ENCODE results near the gene ADGRL3.
"Not testable (repeated sequence)": the region's sequence is repeated elsewhere in the genome, so short reads cannot be mapped to it uniquely, and the experiment has no call there.

ADGRL3 gene

DNA sequence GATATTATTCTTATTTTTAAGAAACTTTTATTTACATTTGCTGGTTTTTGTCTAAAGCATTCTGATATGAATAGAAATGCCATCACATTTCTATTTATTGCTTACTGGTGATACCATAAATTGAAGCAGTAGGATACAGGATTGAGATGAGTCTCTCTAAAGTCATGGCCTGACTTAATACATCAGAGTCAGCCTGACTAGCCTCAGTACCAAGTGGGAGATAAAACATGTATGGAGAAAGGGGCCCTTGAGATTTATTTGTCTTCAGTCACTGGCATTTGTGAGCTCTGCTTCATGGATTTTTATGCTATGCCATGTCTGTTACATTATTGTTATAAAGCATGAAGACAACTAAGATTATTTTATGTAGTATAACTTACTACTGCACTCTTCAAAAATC, 465.5 kb downstream of the ADGRL3 start:
- no peak for DNase-seq

GRCh38 chr4:61666244-61666643, 466.1 kb downstream of the ADGRL3 start:
- no peak for DNase-seq

- DNase-seq: no peak
Measured at GRCh38 chr4:61671599-61671998, 471.5 kb downstream of the ADGRL3 start.

- DNase-seq: no peak
Measured at GRCh38 chr4:61675464-61675863, 475.3 kb downstream of the ADGRL3 start.

DNA sequence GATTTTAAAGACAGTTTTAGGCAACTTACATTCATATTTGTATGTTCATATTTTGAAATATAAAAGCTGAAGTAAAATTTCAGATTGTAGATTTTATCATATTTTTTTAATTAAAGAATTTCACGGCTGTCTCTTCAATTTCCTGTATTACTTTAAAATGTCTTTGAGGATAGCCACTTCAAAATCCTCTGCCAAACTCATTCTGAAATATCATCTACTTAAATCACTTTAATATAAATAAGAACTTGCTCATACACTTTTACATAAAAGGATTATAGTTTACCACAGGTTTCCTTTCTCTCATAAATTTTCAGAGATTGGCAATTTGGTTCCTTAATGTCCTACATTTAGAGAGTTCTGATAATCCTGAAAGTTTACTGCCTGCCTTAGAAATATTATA, 478.2 kb downstream of the ADGRL3 start:
- DNase-seq: no peak

- DNase-seq: no peak
Measured at GRCh38 chr4:61693520-61693919, 493.4 kb downstream of the ADGRL3 start.

- no peak for DNase-seq
Measured at GRCh38 chr4:61714387-61714911, 514.3 kb downstream of the ADGRL3 start.

DNA sequence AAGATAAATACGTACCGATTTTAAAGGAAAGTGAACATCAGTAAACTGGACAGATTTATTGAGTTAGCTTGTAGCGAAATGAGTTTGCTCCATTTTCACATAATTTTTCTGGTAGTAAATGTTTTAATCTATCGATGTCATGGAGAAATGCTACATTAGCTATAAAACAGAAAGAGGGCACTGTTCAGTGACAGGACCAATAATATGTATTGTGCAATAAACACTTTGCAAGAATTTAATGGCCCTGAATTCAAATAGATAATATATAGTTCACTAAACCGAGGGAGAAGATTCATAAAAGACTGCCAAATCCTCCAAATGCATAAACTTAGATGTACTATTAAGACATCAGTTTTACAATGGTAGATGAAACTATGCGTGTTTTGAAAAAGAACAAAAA, 516.3 kb downstream of the ADGRL3 start:
- DNase-seq: no peak

DNA sequence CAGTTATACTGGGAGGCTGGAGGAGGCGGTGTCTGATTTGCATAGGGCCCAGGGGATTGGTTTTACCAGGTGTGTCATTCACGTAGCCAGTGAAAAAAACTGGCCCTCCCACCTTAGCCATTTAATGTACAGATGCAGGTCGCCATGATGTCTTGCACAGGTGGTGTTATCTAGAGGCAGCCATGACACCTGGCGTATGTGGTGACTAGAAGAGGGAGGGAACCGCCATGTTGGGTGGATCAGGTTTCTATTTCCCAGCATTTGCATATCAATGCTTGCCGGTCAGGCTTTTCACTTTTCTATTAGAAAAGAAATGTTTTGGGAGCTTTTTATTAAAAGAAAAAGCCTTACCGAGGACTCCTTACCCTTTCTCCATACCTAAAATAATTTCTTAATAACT, 523.4 kb downstream of the ADGRL3 start:
- DNase-seq: peak; percentile 49

DNA sequence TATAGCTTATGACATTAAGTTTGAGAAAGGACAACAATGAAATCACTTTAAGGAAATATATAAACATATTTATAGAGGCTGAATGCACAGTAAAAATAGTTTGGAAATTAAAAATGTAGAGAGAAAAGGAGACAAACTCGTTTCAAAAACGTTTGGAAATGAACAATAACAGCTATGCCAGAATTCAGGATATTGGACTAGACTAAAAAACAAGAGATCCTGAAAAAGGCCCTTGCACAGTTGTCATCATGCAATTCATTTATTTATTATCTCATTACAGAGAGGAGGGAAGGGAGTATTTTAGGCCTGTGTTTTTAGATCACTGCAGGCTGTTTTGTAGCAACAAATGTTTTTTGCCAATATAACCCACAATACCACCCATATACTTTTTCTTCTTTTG, 527.2 kb downstream of the ADGRL3 start:
- no peak for DNase-seq

DNA sequence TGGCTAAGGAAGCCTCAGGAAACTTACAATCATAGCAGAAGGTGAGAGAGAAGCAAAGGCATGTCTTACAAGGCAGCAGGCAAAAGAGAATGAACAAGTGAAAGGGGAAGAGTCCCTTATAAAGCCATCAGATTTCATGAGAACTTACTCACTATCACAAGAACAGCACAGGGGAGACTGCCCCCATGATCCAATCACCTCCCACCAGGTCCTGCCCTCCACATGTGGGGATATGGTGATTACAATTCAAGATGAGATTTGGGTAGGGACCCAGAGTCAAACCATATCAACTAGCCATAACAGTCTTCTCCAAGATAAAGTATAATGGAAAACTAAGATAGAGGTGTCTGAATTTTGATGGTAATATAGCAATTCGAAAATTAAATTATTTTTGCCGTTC, 534.3 kb downstream of the ADGRL3 start:
- DNase-seq: no peak

GRCh38 chr4:61739887-61740286, 539.8 kb downstream of the ADGRL3 start:
- no peak for DNase-seq

- DNase-seq: no peak
Measured at GRCh38 chr4:61740886-61741285, 540.8 kb downstream of the ADGRL3 start.

GRCh38 chr4:61741327-61742096, 541.4 kb downstream of the ADGRL3 start:
- no peak for DNase-seq

DNA sequence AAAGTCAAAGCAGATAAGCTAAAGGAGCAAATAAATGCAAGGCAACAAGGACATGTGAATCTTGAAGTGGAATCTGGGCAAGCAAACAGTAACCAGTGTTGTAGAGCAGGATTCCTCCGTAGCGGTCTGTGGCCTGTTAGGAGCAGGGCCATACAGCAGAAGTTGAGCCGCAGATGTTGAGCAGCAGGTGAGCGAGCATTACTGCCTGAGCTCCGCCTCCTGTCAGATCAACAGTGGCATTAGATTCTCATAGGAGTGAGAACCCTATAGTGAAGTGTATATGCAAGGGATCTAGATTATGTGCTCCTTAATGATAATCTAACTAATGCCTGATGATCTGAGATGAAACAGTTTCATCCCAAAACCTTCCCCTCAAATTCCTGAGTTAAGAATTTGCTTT, 550.7 kb downstream of the ADGRL3 start:
- no peak for DNase-seq

DNA sequence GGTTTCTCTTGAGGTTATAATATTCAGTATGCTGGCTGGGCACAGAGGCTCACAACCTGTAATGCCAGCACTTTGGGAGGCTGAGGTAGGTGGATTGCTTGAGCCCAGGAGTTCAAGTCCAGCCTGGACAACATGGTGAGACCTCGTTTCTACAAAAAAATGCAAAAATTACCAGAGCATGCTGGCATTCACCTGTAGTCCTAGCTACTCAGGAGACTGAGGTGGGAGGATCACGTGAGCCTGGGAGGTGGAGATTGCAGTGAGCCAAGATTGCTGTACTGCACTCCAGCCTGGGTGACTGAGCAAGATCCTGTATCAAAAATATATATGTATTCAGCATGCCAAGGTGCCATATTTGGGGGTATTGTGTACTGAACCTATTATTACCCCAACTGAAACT, 552.5 kb downstream of the ADGRL3 start:
- no peak for DNase-seq

DNA sequence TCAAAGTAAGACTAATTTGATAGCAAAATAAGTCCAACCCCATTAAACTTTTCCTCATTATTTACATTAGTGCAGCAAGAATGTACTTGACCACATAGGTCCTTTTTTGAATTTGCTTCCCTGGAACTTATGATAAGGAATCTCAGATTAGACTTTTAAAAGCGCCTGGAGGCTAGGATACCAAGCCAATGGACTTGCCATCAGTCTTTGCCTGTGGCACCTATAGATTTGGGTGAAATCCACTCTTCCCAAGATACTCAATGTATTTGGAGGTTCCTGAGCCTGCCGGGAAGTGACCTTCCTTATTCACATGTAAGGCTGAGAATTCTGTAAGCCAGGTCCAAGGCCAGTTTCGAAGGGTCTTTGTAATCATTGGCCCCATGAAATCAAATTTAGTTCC, 553.6 kb downstream of the ADGRL3 start:
- no peak for DNase-seq

- not testable (repeated sequence) for DNase-seq
Measured at GRCh38 chr4:61756937-61757336, 556.8 kb downstream of the ADGRL3 start.

DNA sequence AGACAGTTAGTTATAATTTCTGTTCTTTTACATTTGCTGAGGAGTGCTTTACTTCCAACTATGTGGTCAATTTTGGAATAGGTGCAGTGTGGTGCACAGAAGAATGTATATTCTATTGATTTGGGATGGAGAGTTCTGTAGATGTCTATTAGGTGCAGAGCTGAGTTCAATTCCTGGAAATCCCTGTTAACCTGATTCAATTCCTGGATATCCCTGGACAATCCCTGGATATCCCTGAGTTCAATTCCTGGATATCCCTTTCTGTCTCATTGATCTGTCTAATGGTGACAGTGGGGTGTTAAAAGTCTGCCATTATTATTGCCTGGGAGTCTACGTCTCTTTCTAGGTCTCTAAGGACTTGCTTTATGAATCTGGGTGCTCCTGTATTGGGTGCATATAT, 557.9 kb downstream of the ADGRL3 start:
- not testable (repeated sequence) for DNase-seq

DNA sequence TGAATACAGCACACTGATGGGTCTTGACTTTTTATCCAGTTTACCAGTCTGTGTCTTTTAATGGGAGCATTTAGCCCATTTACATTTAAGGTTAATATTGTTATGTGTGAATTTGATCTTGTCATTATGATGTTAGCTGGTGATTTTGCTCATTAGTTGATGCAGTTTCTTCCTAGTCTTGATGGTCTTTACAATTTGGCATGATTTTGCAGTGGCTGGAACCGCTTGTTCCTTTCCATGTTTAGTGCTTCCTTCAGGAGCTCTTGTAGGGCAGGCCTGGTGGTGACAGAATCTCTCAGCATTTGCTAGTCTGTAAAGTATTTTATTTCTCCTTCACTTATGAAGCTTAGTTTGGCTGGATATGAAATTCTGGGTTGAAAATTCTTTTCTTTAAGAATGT, 558.5 kb downstream of the ADGRL3 start:
- DNase-seq: not testable (repeated sequence)

DNA sequence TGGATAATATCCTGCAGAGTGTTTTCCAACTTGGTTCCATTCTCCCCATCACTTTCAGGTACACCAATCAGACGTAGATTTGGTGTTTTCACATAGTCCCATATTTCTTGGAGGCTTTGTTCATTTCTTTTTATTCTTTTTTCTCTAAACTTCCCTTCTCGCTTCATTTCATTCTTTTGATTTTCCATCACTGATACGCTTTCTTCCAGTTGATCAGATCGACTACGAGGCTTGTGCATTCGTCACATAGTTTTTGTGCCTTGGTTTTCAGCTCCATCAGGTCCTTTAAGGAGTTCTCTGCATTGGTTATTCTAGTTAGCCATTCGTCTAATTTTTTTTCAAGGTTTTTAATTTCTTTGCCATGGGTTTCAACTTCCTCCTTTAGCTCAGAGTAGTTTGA, 559.1 kb downstream of the ADGRL3 start:
- not testable (repeated sequence) for DNase-seq

- DNase-seq: not testable (repeated sequence)
Measured at GRCh38 chr4:61759885-61760284, 559.8 kb downstream of the ADGRL3 start.

DNA sequence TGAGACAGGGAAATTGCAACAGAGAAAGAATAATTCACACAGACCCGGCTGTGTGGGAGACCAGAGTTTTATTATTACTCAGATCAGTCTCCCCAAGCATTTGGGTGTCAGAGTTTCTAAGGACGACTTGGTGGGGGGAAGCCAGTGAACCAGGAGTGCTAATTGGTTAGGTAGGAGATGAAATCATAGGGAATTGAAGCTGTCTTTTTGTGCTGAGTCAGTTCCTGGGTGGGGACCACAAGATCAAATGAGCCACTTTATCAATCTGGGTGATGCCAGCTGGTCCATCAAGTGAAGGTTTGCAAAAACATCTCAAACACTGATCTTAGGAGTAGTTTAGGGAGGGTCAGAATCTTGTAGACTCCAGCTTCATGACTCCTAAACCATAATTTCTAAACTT, 560.7 kb downstream of the ADGRL3 start:
- DNase-seq: no peak

- no peak for DNase-seq
Measured at GRCh38 chr4:61762722-61763627, 562.8 kb downstream of the ADGRL3 start.
